HEK293 (cell line): ENCODE data around the gene MDM2.
A peak's percentile ranks its signal among the peaks of the same experiment; 100 is the strongest.

Experiments used
- CTCF ChIA-PET: fragments of 350-600 bp; formaldehyde crosslinking; extraction: SDS; loops from one replicate; lab custom pipeline; 2021; ENCODE audit warnings: antibody characterized with exemption; lab: Yijun Ruan, JAX
- POLR2A ChIA-PET: fragments of 300-600 bp; formaldehyde crosslinking; extraction: SDS; loops from one replicate; lab custom pipeline; 2020; ENCODE audit warnings: antibody characterized with exemption, inconsistent platforms; lab: Yijun Ruan, JAX
- H3K27ac ChIP-seq: fragments of 200-500 bp; sonication (Bioruptor generic); 2 replicates; pipeline ENCODE4 v1.5.1; 2014; ENCODE audit warnings: low read depth, low read length, control low read depth, inconsistent platforms; ENCODE audit errors: extremely low read depth
- H3K36me3 ChIP-seq, 2 experiments: fragments of 200-500 bp in 1 of 2; sonication (Bioruptor generic) in 1 of 2; 1 replicate in 1 of 2; 2 replicates in 1 of 2; pipeline ENCODE4 v1.5.1; 2014 to 2017; ENCODE audit warnings: inconsistent platforms in 2 of 2, low read length in 2 of 2; ENCODE audit not compliant: control insufficient read depth in 2 of 2, insufficient read depth in 1 of 2
- H3K4me1 ChIP-seq: fragments of 200-500 bp; sonication (Bioruptor generic); 2 replicates; pipeline ENCODE4 v1.5.1; 2014; ENCODE audit warnings: mild to moderate bottlenecking, low read length, inconsistent platforms; ENCODE audit not compliant: control insufficient read depth, insufficient read depth
- H3K4me3 ChIP-seq: 2 replicates; pipeline ENCODE4 v1.5.1; 2011; ENCODE audit warnings: low read depth, mild to moderate bottlenecking, control low read depth, low read length, moderate library complexity
- H3K9me3 ChIP-seq: fragments of 200-500 bp; sonication (Bioruptor generic); 2 replicates; pipeline ENCODE4 v1.5.1; 2014; ENCODE audit warnings: low read depth, low read length, inconsistent platforms; ENCODE audit not compliant: control insufficient read depth, insufficient read depth
- GLIS1 ChIP-seq: fragments of 450-650 bp; formaldehyde crosslinking; IDR thresholded peaks from 2 replicates; pipeline ENCODE4 v1.5.1; 2016; ENCODE audit warnings: missing biosample characterization, missing genetic modification characterization
- KLF1 ChIP-seq: fragments of 450-650 bp; formaldehyde crosslinking; IDR thresholded peaks from 2 replicates; pipeline ENCODE4 v1.5.1; 2016; ENCODE audit warnings: missing biosample characterization, missing genetic modification characterization
- OSR2 ChIP-seq: fragments of 450-650 bp; formaldehyde crosslinking; IDR thresholded peaks from 2 replicates; pipeline ENCODE4 v1.5.1; 2016; ENCODE audit warnings: missing biosample characterization, missing genetic modification characterization
- PRDM6 ChIP-seq: fragments of 450-650 bp; formaldehyde crosslinking; IDR thresholded peaks from 2 replicates; pipeline ENCODE4 v1.5.1; 2017; ENCODE audit warnings: missing biosample characterization, missing genetic modification characterization
- SP7 ChIP-seq: fragments of 450-650 bp; formaldehyde crosslinking; IDR thresholded peaks from 2 replicates; pipeline ENCODE4 v1.5.1; 2016; ENCODE audit warnings: missing biosample characterization, missing genetic modification characterization
- ZBTB48 ChIP-seq: fragments of 450-650 bp; formaldehyde crosslinking; IDR thresholded peaks from 2 replicates; pipeline ENCODE4 v1.5.1; 2016; ENCODE audit warnings: missing biosample characterization, missing genetic modification characterization
- ZBTB49 ChIP-seq: fragments of 450-650 bp; formaldehyde crosslinking; IDR thresholded peaks from 2 replicates; pipeline ENCODE4 v1.5.1; 2016; ENCODE audit warnings: missing biosample characterization, missing genetic modification characterization, low read depth
- ZNF121 ChIP-seq: fragments of 450-650 bp; formaldehyde crosslinking; IDR thresholded peaks from 2 replicates; pipeline ENCODE4 v1.5.1; 2016; ENCODE audit warnings: missing biosample characterization, missing genetic modification characterization
- ZNF133 ChIP-seq: fragments of 450-650 bp; formaldehyde crosslinking; IDR thresholded peaks from 2 replicates; pipeline ENCODE4 v1.5.1; 2016; ENCODE audit warnings: missing biosample characterization, missing genetic modification characterization
- ZNF138 ChIP-seq: fragments of 450-650 bp; formaldehyde crosslinking; IDR thresholded peaks from 2 replicates; pipeline ENCODE4 v1.5.1; 2016; ENCODE audit warnings: missing biosample characterization, missing genetic modification characterization, borderline replicate concordance
- ZNF18 ChIP-seq: fragments of 450-650 bp; formaldehyde crosslinking; IDR thresholded peaks from 2 replicates; pipeline ENCODE4 v1.5.1; 2016; ENCODE audit warnings: missing biosample characterization, missing genetic modification characterization
- ZNF24 ChIP-seq: fragments of 450-650 bp; formaldehyde crosslinking; IDR thresholded peaks from 2 replicates; pipeline ENCODE4 v1.5.1; 2016; ENCODE audit warnings: missing biosample characterization, missing genetic modification characterization
- ZNF335 ChIP-seq: fragments of 450-650 bp; formaldehyde crosslinking; conservative IDR thresholded peaks from 2 replicates; pipeline ENCODE4 v1.5.1; 2016; ENCODE audit warnings: missing biosample characterization, missing genetic modification characterization
- ZNF449 ChIP-seq: fragments of 450-650 bp; formaldehyde crosslinking; IDR thresholded peaks from 2 replicates; pipeline ENCODE4 v1.5.1; 2017; ENCODE audit warnings: missing biosample characterization, mild to moderate bottlenecking, missing genetic modification characterization, moderate library complexity
- ZNF654 ChIP-seq: fragments of 450-650 bp; formaldehyde crosslinking; IDR thresholded peaks from 2 replicates; pipeline ENCODE4 v1.5.1; 2016; ENCODE audit warnings: low read depth, missing biosample characterization, missing genetic modification characterization
- ZNF692 ChIP-seq: fragments of 450-650 bp; formaldehyde crosslinking; IDR thresholded peaks from 2 replicates; pipeline ENCODE4 v1.5.1; 2016; ENCODE audit warnings: missing biosample characterization, missing genetic modification characterization

The MDM2 gene

GRCh38 chr12:68842784-68843567 is 35.0 kb downstream of the MDM2 start:
- Histone ChIP-seq H3K9me3 (no peaks in the 10 kb centered on the region), H3K27ac (no peak overlapping the region), H3K4me1 (no peaks in the 10 kb centered on the region; the same call in 1 of the 2 replicates), H3K36me3 (peaks cover 38 to 64% of the 10 kb centered on the region in 2 experiments), H3K4me3 (no peak overlapping the region)
- TF ChIP-seq ZNF18 (tag by site-specific recombination) (no peak), ZBTB48 (tag by site-specific recombination) (no peak), ZNF654 (tag by site-specific recombination) (no peak)
- ChIA-PET POLR2A (interaction anchor here (1.3 kb wide), 1 partner anchor 34 kb away, joined by 3 read pairs; no protein-coding TSS in a partner anchor), CTCF (interaction anchor here (0.8 to 3.2 kb wide), 2 partner anchors 13 to 30 kb away, joined by 3 to 18 read pairs; no protein-coding TSS in a partner anchor)

GRCh38 chr12:68844318-68844745 is 36.4 kb downstream of the MDM2 start:
- Histone ChIP-seq H3K36me3 (peaks cover 25 to 50% of the 10 kb centered on the region in 2 experiments), H3K9me3 (no peaks in the 10 kb centered on the region), H3K27ac (no peak overlapping the region), H3K4me1 (no peaks in the 10 kb centered on the region; the same call in 1 of the 2 replicates), H3K4me3 (no peak overlapping the region)
- TF ChIP-seq ZNF335 (tag by site-specific recombination) = no peak
- 0 out of 2 replicates have a peak, but pooled peaks have one; percentile 15 for TF ChIP-seq ZNF692 (tag by site-specific recombination)
- no peak for TF ChIP-seq ZNF24
- ChIA-PET POLR2A (interaction anchor here (1.0 kb wide), 1 partner anchor 51 kb away, joined by 3 read pairs; no protein-coding TSS in a partner anchor), CTCF (interaction anchor here (0.7 to 3.2 kb wide), 3 partner anchors 14 to 317 kb away, joined by 3 to 18 read pairs (median 3); no protein-coding TSS in a partner anchor)

GRCh38 chr12:68844788-68845695 is 37.1 kb downstream of the MDM2 start:
- ChIA-PET CTCF (interaction anchor here (1.1 to 3.2 kb wide), 2 partner anchors 15 to 17 kb away, joined by 3 to 18 read pairs; no protein-coding TSS in a partner anchor), POLR2A (interaction anchor here (1.0 to 1.2 kb wide), 2 partner anchors 36 to 52 kb away, joined by 3 to 4 read pairs; no protein-coding TSS in a partner anchor)
- TF ChIP-seq ZNF335 (tag by site-specific recombination) (no peak), OSR2 (peak; percentile 89), ZNF138 (tag by site-specific recombination) (no peak), ZBTB49 (tag by site-specific recombination) (no peak), KLF1 (peak; percentile 88), ZNF449 (tag by site-specific recombination) (no peak), ZNF121 (tag by site-specific recombination) (peak; percentile 68), GLIS1 (tag by site-specific recombination) (peak; percentile 68), PRDM6 (tag by site-specific recombination) (peak; percentile 71), SP7 (peak; percentile 98), ZNF133 (tag by site-specific recombination) (no peak)

More at GRCh38 chr12:68844788-68845695, 37.1 kb downstream of the MDM2 start:
- no peaks in the 10 kb centered on the region; the same call in 1 of the 2 replicates for H3K4me1 ChIP-seq
- no peak overlapping the region for H3K27ac ChIP-seq
- H3K9me3 ChIP-seq = no peaks in the 10 kb centered on the region
- no peak overlapping the region for H3K4me3 ChIP-seq
- peaks cover 18 to 43% of the 10 kb centered on the region in 2 experiments for H3K36me3 ChIP-seq
